SK-N-MC (cell line): ENCODE measurements around the gene SH3GLB2.
A peak's percentile ranks its signal among the peaks of the same experiment; 100 is the strongest.

ENCODE experiments used
- DNase-seq: peaks from one replicate; pipeline ENCODE4 v3.0.0-alpha.2; 2011; ENCODE audit warnings: low read depth, low spot score
- H3K27ac ChIP-seq: fragments of 200-600 bp; sonication (generic); 2 replicates; pipeline ENCODE4 v1.5.1; 2016; ENCODE audit warnings: mixed run types
- H3K36me3 ChIP-seq: fragments of 200-600 bp; sonication (generic); 2 replicates; pipeline ENCODE4 v1.6.1; 2017; ENCODE audit warnings: antibody characterized with exemption, low read length, mixed read lengths; ENCODE audit not compliant: insufficient read depth
- H3K4me3 ChIP-seq: fragments of 200-600 bp; sonication (generic); 2 replicates; pipeline ENCODE4 v1.5.1; 2016
- H3K9ac ChIP-seq: fragments of 200-600 bp; sonication (generic); 2 replicates; pipeline ENCODE4 v1.8.0; 2017; ENCODE audit warnings: mixed run types, mixed read lengths; ENCODE audit not compliant: insufficient read length
- H3K9me3 ChIP-seq: fragments of 200-600 bp; sonication (generic); 2 replicates; pipeline ENCODE4 v1.6.1; 2017; ENCODE audit warnings: low read depth, mild to moderate bottlenecking, antibody characterized with exemption, low read length, moderate library complexity, mixed read lengths
- EZH2 ChIP-seq: fragments of 200-600 bp; sonication (generic); IDR thresholded peaks from one replicate; pipeline ENCODE4 v1.6.1; 2017; ENCODE audit warnings: antibody characterized with exemption
- FOXP2 ChIP-seq: optimal IDR thresholded peaks from 2 replicates; pipeline ENCODE3; 2011; ENCODE audit warnings: mild to moderate bottlenecking, moderate library complexity; ENCODE audit not compliant: insufficient read depth; ENCODE audit errors: extremely low read length, control extremely low read depth
- POLR2AphosphoS5 ChIP-seq: IDR thresholded peaks from 2 replicates; pipeline ENCODE4 v1.6.1; 2012; ENCODE audit warnings: mild to moderate bottlenecking, low read depth, low read length, borderline replicate concordance

The SH3GLB2 gene

DNA sequence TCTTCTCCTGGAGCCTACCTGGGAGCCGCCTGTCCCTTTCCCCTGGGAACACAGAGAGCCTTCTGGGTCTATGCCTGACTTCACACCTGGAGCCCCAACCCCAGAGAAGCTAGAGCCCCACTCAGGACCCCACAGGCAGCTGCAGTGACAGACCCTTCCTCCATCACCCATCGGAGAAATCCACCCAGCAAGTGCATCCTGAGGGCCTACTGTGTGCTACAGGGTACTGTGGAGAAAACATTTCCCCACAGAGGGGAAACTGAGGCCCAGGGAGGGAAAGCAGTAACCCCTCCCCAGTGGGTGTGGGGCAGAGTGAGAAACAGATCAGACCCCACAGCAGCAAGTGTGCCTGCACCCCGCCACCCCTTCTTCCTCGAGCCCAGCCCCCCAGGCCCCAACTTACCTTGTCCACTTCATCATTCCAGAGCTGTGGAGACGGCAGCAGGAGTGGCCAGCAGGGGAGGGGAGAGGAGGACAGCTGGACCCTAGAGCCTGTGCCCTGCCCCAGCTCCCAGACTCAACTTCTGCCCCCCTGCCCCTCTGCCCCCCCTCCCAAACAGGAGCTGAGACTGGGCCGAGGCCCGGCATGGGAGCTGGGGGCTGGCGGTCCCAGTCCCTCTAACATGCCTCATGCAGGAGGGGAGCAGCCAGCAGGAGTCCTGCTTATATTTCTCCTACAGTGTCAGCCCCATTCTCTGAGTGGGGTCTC is 17.7 kb downstream of the SH3GLB2 start:
- H3K36me3 ChIP-seq: peaks cover 32% of the 10 kb centered on the region
- H3K27ac ChIP-seq: no peak overlapping the region
- H3K9me3 ChIP-seq: no peaks in the 10 kb centered on the region
- no peak for DNase-seq
- no peak overlapping the region for H3K4me3 ChIP-seq
- TF ChIP-seq FOXP2: no peak
- TF ChIP-seq EZH2: no peak
- TF ChIP-seq POLR2AphosphoS5: no peak
- no peak overlapping the region for H3K9ac ChIP-seq

- no peak for DNase-seq
- TF ChIP-seq POLR2AphosphoS5 (no peak), FOXP2 (no peak), EZH2 (no peak)
- Histone ChIP-seq H3K27ac (no peak overlapping the region), H3K9ac (no peak overlapping the region), H3K36me3 (peaks cover 40% of the 10 kb centered on the region), H3K9me3 (no peaks in the 10 kb centered on the region), H3K4me3 (no peak overlapping the region)
These were observed 18.5 kb downstream of the SH3GLB2 start for GRCh38 chr9:129009584-129010141.

DNA sequence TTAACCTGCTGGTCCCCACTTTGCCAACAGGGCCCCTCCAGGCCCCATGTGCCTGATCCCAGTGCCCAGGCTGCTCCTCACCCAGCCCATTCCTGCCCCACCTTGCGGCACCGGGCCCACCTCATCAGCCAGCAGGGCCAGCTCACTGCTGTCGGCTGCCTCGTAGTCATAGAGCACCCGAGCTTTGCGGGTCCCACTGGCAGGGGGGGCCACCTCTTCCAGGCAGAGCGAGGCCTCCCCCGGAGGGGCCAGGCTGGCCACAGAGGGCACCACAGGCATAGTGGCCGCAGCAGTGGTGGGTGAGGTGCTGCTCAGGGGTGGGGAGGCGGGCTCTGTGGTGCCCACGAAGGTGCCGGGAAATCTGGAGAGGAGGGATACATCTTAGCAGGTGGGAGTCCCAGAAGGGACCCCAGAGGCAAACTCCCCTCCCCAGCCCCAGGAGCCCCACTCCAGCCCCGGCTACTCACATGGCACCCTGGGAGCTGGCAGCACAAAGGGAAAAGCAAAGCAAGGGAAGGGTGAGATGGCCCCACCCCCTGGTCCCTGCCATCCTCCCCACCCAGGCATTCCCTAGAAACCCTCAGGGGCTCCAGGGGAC is 19.0 kb downstream of the SH3GLB2 start:
- H3K36me3 ChIP-seq: peaks cover 35% of the 10 kb centered on the region

DNA sequence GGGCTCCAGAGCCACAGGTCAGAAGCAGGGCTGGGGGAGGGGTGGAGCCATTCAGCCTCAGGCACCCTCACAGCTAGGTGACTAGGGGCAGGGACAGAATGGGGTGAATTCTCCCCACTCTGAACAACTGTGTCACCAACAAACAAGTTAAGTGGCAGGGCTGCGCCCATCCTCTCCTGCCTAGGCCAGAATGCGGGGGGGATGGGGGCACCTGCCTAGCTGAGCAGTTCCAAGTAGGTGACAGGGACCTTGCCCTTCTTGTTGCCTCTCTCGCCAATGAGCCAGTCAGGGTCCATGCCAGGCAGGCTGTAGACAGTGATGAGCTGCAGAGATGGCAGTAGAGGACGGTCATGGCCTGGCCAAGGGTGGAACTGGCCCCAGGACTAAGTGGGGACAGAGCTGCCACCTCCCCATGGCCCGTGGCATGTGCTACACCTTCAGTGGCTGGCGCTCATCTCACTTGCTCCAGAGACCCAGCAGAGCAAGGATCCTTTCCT is 19.6 kb downstream of the SH3GLB2 start:
- H3K4me3 ChIP-seq: no peak overlapping the region
- no peak overlapping the region for H3K9ac ChIP-seq
- peaks cover 37% of the 10 kb centered on the region for H3K36me3 ChIP-seq
- DNase-seq: no peak
- H3K9me3 ChIP-seq: no peaks in the 10 kb centered on the region
- TF ChIP-seq POLR2AphosphoS5: no peak
- TF ChIP-seq EZH2: no peak
- no peak for TF ChIP-seq FOXP2
- H3K27ac ChIP-seq: no peak overlapping the region

More for the DNA sequence above, 19.0 kb downstream of the SH3GLB2 start:
- Histone ChIP-seq H3K9ac (no peak overlapping the region), H3K9me3 (no peaks in the 10 kb centered on the region), H3K27ac (no peak overlapping the region), H3K4me3 (no peak overlapping the region)
- TF ChIP-seq EZH2 (no peak), FOXP2 (no peak), POLR2AphosphoS5 (no peak)
- no peak for DNase-seq

DNA sequence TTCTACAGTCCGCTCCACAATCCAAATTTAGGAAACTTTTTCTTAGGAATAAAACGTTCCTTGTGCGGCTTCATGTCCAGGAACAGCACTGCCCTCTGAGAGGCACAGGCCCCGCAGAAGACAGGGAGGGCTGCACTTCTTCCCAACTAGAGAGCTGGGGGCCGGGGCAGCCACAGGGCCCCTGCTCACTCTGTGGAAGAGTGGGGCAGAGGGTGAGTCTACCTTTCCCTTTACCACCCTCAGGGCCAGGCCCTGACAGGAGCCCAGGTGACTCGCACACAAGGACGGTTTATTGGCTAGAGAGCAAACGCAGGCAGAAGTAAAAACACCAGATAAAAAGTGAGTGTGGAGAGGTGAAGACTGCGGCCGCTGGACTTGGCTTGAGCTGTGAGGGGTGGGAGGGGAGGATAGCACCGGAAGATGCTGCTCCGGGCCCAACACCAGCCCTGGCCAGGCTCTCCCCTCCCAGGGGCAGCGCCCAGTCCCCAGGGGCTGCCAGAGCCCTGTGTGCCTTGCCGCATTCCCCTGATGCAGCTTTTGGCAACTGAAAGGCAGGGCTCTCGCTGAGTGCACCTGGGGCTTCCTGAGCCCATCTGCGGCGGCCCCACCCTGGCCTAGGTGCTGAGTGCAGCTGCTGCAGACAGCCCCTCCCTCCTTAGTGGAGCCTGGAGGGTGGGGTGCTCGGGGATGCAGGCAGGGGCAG is 20.2 kb downstream of the SH3GLB2 start:
- Histone ChIP-seq H3K36me3 (peaks cover 43% of the 10 kb centered on the region), H3K9ac (no peak overlapping the region)
- TF ChIP-seq EZH2: no peak
- TF ChIP-seq FOXP2: no peak
- TF ChIP-seq POLR2AphosphoS5: no peak

DNA sequence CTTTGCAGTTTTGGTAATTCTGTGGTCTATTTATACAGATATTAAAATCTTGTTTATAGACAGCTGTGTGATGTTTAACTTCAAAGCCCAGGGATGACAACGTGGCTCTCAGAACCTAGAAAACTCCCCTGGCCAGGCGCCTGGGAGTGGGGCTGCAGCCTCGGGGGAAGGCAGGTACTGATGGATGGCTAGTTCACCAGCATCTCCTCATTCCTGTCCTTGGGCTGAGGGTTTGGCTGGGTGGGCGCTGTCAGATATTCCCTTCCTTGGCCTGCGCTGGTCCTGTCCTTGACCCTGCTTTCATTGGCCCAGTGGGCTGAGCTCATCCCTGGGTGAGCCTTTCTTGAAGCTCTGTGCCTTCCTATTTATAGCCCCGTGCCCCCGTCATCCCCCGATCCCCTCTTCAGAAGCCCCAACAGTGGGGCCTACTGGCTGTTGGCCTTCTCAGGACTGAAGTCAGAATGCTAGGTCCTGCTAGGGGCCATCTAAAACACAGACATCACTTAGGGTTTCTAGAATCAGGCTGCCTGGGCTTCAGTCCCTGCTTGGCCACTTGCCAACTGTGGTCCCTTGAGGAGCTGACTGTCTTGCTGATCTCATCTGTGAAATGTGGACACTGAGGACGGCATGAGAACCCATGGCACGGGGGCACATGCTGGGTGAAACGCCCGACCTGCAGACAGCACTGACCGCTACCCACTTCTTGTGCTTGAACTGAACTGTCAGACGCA is 20.9 kb downstream of the SH3GLB2 start:
- no peak for DNase-seq
- TF ChIP-seq EZH2 (no peak), FOXP2 (no peak), POLR2AphosphoS5 (no peak)
- peaks cover 50% of the 10 kb centered on the region for H3K36me3 ChIP-seq
- H3K27ac ChIP-seq: no peak overlapping the region
- no peak overlapping the region for H3K9ac ChIP-seq
- H3K4me3 ChIP-seq: no peak overlapping the region
- no peaks in the 10 kb centered on the region for H3K9me3 ChIP-seq

More for the DNA sequence above, 20.2 kb downstream of the SH3GLB2 start:
- no peak for DNase-seq
- Histone ChIP-seq H3K4me3 (no peak overlapping the region), H3K9me3 (no peaks in the 10 kb centered on the region), H3K27ac (no peak overlapping the region)

DNA sequence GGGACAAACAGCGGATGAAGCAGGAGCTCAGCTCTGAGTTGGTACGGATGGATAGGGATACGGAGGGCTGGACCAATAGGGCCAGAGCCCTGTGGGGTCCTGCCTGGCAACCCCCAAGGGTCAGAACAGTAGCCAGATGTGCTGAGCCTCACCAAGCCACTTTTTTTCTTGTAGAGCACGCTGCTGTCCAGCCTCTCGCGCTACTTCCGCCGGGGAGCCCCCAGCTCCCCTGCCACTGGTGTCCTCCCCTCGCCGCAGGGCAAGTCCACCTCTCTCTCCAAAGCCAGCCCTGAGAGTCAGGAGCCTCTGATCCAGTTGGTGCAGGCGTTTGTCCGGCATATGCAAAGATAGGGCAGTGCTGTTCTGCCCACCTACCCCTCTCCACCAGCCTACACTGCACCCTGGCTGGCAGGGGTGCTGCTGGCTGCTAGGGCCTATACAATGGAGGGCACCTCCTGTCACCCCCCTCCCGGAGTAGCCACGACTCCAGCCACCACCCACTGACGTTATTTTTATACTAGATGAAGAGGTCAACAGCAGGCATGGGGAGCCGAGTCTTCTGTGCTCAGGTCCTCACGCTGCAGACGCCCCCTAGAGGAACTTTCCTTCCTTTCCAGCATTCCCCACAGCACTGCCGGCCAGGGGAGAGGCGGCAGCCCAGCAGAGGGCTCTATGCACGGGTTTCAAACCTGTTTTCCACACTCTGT is 21.6 kb downstream of the SH3GLB2 start:
- no peaks in the 10 kb centered on the region for H3K9me3 ChIP-seq
- TF ChIP-seq EZH2 (no peak), POLR2AphosphoS5 (no peak; the same call in 1 of the 2 replicates), FOXP2 (no peak)
- no peak overlapping the region for H3K9ac ChIP-seq
- H3K36me3 ChIP-seq: peaks cover 57% of the 10 kb centered on the region
- no peak overlapping the region for H3K4me3 ChIP-seq
- DNase-seq: peak; percentile 8
- no peak overlapping the region for H3K27ac ChIP-seq
